PC-9 (cell line): Measurements from ENCODE around the gene DNAJB2.

Source experiments
- CTCF ChIP-seq: fragments of 200-600 bp; sonication (generic); conservative IDR thresholded peaks from 2 replicates; pipeline ENCODE4 v1.6.1; 2017; ENCODE audit warnings: mixed run types, antibody characterized with exemption, mild to moderate bottlenecking, moderate library complexity
- EZH2 ChIP-seq: fragments of 200-600 bp; sonication (generic); IDR thresholded peaks from 2 replicates; pipeline ENCODE4 v1.8.0; 2017; ENCODE audit warnings: antibody characterized with exemption, low read depth

- TF ChIP-seq CTCF, result no peak
- TF ChIP-seq EZH2, result no peak
Observed at GRCh38 chr2:219308142-219309101, 29.3 kb downstream of the DNAJB2 start.
